ENCODE measurements around the gene HPD.
"Not testable (repeated sequence)": the region's sequence is repeated elsewhere in the genome, so short reads cannot be mapped to it uniquely, and the experiment has no call there.

Gene HPD

DNA sequence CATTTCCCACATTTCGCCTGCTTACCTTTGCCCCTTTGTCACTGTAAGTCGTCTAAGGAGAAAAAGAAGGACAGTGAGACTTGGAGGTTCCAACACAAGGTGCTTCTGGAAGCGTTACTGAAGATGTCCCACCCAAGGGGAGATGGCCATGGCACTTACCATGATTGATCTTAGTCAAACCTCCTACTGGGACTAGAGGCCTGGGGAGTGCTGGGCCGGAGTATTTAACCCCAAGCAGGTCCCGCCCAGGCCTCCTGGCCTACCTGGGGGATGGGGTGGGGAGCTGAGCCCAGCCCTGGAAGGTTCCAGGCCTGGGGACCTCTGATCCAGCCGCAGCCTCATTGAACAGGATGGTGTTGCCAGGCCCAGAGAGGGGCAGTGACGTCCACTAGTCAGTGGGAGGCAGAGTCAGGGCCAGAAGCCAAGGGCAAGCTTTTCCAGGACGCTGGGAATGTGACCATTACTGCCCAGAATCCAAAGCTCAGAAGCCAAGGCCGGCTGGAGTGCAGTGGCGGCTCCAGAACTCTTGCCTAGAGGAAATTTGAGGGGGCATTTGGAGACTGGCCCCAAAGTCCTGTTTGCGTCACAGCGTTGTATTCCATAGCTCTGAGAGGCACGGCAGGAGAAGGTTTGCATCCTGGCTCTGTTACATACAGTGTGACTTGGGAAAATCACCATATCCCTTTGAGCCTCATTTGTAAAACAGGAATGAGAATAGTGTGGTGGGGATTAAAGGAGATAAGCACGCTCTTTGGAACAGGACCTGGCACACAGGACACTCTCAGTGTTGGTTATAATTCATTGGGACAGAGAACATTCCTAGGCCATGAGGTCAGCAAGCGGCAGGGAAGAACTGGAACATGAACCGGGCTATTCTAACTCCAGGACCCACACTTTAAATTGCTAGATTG lies at the start of gene HPD:
TSS of gene HPD (minus strand) at position 198 of the 911 bp plus-strand sequence. CDS start at position 162, 36 bp downstream.
- DNase-seq (ENCODE audit: low read depth), result peak; percentile 50

- no peak for DNase-seq (ENCODE audit: low read depth)
Observed at GRCh38 chr12:121905746-121906145, 47.1 kb upstream of the HPD start.

GRCh38 chr12:121903202-121903601 lies 44.5 kb upstream of the HPD start:
- DNase-seq (ENCODE audit: low read depth), result no peak

DNA sequence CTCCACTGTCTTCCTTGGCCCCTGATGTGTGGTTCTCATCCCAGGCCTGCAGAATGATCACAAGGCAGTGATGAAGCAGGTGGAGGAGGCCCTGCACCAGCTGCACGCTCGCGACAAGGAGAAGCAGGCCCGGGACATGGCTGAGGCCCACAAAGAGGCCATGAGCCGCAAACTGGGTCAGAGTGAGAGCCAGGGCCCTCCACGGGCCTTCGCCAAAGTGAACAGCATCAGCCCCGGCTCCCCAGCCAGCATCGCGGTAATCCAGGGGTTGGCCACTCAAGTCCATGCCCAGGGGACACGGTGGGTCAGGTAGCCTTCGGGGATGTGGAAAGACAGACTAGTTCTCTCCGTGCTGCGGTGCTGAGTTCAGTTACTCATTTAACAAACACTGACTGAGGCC lies 40.9 kb upstream of the HPD start:
- no peak for DNase-seq (ENCODE audit: low read depth)

DNA sequence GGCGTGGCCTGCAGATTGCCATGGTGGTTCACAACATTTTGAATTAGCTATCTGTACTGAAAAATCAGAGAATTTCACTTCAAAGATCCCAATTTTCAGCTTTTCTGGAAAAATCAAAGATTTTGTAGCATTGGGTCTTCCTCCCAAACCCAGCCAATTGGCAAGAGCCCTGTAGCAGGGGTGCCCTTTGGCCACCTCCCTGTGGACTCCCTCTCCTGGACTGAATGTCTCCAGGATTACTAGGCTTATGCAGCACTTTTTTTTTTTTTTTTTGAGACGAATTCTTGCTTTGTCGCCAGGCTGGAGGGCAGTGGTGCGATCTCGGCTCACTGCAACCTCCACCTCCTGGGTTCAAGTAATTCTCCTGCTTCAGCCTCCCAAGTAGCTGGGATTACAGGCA lies 39.6 kb upstream of the HPD start:
- no peak for DNase-seq (ENCODE audit: low read depth)

GRCh38 chr12:121894633-121895032 lies 36.0 kb upstream of the HPD start:
- DNase-seq (ENCODE audit: low read depth), result no peak

GRCh38 chr12:121893961-121894460 lies 35.4 kb upstream of the HPD start:
- no peak for DNase-seq (ENCODE audit: low read depth)

DNA sequence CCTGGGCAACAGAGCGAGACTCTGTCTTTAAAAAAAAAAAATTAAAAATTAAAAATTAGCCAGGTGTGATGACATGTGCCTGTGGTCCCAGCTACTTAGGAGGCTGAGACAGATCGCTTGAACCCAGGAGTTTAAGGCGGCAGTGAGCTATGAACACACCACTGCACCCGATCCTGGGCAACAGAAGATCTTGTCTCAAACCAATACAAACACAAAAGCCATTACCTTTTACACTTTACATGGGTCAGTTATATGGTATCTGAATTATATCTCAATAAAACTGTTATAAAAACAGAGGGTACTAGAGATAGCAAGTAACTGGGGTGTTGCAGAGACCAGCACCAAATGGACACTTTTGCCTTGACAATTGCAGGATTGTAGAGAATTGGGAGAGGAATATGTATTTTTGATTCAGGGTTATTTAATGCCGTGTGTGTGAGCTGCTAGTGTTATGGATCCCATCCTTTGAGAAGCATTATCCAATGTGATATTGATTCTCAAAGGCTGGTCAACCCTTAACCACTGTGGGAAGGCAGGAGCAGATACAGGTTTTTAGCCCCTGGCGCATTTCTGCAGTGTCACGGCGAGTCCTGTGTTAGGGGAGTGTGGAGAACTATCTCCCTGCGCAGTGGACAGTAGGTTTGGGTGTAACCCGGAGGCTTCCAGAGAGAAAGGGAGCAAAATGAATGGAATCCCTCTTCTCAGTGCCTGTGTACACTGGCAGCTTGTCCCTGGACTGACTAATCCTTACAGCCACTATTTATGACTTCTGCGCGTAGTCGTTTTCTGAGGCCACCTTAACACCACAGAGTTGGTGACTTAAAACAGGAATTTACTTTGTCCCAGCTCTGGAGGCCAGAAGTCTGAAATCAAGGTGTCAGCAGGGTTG lies 34.3 kb upstream of the HPD start:
- DNase-seq (ENCODE audit: low read depth), result no peak

- not testable (repeated sequence) for DNase-seq (ENCODE audit: low read depth)
Observed at GRCh38 chr12:121889661-121890060, 31.0 kb upstream of the HPD start.

DNA sequence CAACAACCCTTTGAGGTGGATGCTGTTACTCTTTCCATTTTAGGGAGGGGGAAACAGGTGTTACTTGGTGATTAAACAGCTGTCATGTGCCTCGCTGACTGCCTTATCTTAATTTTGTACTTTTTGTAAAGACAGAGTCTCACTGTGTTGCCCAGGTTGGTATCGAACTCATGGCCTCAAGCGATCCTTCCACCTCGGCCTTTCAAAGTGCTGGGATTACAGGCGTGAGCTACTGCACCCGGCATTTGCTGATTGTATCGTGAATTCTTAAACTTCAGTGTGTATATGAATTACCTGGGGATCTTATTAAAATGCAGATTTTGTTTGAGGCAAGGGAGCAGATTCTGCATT lies 30.6 kb upstream of the HPD start:
- no peak for DNase-seq (ENCODE audit: low read depth)

DNA sequence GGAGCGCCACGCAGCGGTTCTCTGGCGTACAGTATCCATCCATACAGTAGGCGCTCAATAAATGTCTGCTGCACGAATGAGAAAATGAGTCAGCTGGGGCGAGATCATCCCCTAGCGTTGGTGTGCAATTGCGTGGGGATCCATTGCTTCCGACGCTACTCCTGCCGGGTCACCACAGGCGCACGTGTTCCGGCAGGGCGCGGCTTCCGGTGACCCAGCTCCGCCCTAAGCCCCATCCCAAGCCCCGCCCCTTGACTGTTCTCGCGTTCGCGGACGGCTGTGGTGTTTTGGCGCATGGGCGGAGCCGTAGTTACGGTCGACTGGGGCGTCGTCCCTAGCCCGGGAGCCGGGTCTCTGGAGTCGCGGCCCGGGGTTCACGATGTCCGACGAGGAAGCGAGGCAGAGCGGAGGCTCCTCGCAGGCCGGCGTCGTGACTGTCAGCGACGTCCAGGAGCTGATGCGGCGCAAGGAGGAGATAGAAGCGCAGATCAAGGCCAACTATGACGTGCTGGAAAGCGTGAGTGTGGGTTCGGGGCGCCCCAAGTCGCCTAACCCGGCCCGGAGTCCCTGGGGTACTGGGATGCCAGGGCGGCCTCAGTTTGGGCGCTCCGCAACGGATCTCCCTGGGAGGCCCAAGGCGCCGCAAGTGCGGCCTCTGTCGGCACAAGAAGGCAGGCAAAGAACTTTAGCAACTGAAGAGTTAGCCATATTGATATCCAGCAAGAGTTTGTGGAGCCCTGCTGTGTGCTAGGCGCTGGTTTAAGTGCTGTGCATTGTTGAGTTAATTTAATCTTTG lies 30.0 kb upstream of the HPD start, which contains the start of gene PSMD9:
TSS of gene PSMD9 (plus strand) at position 313 of the 796 bp plus-strand sequence. CDS start at position 380, 67 bp downstream.
- DNase-seq (ENCODE audit: low read depth), result peak; percentile 90

DNA sequence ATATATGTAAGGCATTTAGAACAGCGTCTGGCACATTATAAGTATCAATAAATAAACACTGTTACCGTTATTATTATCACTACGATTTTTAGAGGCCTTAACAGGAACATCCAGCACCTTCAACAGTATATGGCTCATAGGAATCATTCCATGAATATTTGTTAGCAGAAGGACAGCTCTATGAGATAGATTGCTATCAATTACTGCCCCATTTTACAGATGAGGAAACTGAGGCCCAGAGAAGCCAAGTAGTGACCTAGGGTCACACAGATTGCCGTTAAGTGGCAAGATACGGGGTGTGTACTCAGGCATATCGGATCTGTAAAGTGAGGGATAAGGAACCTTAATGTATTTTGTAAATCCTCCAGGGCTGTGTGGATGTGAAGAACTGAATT lies 29.4 kb upstream of the HPD start:
- no peak for DNase-seq (ENCODE audit: low read depth)

DNA sequence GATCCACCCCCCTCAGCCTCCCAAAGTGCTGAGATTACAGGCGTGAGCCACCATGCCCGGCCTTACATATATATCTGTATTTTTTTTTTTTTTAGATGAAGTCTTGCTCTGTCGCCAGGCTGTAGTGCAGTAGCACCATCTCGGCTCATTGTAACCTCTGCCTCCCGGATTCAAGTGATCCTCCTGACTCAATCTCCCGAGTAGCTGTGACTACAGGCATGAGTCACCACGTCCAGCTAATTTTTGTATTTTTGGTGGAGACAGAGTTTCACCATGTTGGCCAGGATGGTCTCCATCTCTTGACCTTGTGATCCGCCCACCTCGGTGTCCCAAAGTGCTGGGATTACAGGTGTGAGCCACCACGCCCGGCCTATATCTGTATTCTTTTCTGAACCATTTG lies 26.5 kb upstream of the HPD start:
- DNase-seq (ENCODE audit: low read depth), result not testable (repeated sequence)

- no peak for DNase-seq (ENCODE audit: low read depth)
Observed at GRCh38 chr12:121883315-121883660, 24.6 kb upstream of the HPD start.

GRCh38 chr12:121876080-121876447 lies 17.4 kb upstream of the HPD start:
- DNase-seq (ENCODE audit: low read depth), result not testable (repeated sequence)

DNA sequence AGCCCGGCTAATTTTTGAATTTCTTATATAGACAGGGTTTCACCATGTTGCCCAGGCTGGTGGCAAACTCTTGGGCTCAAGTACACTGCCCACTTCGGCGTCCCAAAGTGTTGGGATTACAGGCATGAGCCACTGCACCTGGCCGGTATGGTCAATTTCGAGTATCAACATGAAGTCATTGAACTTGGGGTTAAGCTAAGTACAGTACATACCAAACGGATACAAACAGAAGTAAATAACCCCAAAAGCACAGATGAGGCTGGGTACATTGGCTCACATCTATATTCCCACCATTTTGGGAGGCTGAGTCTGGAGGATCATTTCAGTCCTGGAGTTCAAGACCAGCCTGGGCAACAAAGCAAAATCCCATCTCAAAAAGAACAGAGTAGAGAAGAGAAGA lies 16.9 kb upstream of the HPD start:
- DNase-seq (ENCODE audit: low read depth), result no peak

DNA sequence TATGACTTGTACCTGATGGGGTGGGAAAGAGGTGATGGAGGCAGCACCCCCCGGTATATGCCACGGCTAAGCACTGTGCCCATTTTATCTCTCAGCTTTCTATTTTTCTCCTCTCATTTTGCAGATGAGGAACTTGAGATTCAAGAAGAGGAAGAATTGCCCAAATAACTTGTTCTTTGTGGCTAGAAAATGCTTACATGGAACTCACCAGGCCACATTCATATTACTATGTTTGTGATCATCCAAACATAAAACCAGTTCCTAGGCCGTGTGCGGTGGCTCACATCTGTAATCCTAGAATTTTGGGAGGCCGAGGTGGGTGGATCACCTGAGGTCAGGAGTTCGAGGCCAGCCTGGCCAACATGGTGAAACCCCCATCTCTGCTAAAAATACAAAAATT lies 15.4 kb upstream of the HPD start:
- DNase-seq (ENCODE audit: low read depth), result no peak

DNA sequence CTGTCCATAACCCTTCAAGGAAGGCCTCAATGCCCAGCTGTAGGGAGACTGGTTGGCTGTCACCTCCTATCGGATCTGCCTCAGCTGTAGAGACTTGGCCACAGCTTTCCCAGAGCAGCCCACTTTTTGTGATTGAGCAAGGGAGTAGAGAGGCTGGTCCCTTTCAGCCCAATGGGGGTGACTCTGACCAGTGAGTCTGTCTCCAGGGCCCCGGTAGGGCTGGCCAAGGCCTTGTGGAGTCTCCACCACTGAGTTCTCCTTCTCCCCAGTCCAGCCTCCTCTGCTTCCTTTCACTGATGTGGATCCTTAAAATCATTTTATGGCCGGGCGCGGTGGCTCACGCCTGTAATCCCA lies 14.5 kb upstream of the HPD start:
- DNase-seq (ENCODE audit: low read depth), result no peak

DNA sequence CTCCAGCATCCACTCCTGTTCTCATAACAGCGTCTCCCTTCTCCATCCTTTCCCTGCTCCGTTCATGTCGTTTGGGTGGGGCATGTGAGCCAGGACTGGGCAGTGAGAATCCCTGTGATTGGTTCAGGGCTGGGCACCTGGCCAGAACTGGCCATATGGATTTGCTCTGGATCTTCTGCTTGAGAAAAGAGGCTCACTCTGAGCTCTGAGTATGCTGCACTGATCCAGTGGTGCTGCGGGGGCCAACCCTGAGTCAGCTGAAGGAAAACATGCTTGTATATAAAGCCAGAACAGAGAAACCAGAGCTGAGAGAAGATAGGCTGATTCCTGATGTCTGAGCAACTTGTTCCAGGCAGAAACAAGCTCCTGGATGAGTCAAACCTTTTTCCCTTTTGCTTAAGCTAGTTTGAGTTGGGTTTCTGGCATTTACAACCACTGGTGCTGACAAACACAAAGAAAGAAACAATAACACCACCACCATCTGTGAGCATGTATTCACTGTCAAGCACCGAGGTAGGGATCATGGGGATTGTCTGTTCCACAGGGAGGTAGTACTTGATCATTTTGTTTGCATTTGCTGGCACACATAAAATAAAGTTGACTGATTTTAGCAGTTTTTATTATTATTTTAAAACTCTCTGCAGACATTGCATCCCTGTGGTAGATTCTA lies 14.0 kb upstream of the HPD start:
- no peak for DNase-seq (ENCODE audit: low read depth)

- DNase-seq (ENCODE audit: low read depth), result no peak
Observed at GRCh38 chr12:121871467-121871866, 12.8 kb upstream of the HPD start.

DNA sequence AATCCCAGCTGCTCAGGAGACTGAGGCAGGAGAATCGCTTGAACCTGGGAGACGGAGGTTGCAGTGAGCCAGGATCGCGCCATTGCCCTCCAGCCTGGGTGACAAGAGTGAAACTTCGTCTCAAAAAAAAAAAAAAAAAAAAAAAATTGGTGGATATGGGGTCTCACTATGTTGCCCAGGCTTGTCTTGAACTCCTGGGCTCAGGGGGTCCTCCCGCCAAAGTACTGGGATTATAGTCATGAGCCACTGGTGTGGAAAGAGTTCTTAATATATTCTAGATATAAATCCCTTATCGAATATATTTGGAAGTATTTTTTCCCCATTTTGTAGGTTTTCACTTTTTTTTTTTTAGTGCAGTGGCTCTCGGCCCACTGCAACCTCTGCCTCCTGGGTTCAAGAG lies 10.6 kb upstream of the HPD start:
- DNase-seq (ENCODE audit: low read depth), result not testable (repeated sequence)

DNA sequence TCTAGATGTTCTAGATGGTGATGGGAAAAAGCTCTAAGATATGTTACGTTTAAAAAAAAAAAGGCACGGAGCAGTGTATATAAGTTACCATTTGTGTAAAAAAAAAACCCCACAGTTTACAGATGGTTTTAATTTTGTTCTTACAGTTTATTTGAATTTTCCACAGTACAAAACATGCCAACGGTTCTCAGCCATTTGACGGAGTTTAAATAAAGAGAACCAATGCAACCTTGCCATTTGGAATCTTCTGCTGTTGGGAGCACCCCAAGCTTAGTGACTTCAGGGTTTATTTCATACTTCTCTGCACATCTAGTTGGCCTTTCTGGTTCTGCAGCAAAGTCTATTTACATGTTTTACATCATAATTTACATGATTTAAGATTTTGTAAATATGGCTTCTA lies 7.7 kb upstream of the HPD start:
- no peak for DNase-seq (ENCODE audit: low read depth)

All from HS-27A (cell line).